NCI-H2171 treated with DMSO at 0.1 percent for 48 hours (cell line): ENCODE results near the gene DOK7.

Source experiments
- DNase-seq: peaks from one replicate; lab custom pipeline; 2025; lab: John Stamatoyannopoulos, UW

The DOK7 gene

DNA sequence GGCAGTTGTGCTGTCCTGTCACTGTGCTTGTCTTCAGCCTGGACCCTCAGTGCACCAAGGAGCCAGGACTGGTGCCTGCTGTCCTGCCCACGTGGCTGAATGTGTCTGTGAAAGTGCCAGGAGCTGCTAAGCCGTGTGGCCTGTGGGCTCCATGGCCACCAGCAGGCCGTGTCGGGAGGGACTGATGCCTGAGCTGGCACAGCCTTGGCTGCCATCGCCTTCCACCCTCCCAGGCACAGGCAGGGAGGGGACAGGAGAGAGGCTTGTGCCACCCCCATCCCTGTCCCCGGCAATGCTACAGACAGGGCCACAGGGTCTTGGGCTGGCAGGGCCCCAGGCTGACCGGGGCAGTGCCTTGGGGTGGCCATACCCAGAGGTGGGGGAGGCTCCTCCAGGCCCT is 24.8 kb downstream of the DOK7 start:
- no peak for DNase-seq

GRCh38 chr4:3488820-3489219 is 25.7 kb downstream of the DOK7 start:
- no peak for DNase-seq

GRCh38 chr4:3489451-3489962 is 26.4 kb downstream of the DOK7 start:
- DNase-seq: no peak

- DNase-seq: no peak
Observed at GRCh38 chr4:3491681-3492405, 28.7 kb downstream of the DOK7 start.

DNA sequence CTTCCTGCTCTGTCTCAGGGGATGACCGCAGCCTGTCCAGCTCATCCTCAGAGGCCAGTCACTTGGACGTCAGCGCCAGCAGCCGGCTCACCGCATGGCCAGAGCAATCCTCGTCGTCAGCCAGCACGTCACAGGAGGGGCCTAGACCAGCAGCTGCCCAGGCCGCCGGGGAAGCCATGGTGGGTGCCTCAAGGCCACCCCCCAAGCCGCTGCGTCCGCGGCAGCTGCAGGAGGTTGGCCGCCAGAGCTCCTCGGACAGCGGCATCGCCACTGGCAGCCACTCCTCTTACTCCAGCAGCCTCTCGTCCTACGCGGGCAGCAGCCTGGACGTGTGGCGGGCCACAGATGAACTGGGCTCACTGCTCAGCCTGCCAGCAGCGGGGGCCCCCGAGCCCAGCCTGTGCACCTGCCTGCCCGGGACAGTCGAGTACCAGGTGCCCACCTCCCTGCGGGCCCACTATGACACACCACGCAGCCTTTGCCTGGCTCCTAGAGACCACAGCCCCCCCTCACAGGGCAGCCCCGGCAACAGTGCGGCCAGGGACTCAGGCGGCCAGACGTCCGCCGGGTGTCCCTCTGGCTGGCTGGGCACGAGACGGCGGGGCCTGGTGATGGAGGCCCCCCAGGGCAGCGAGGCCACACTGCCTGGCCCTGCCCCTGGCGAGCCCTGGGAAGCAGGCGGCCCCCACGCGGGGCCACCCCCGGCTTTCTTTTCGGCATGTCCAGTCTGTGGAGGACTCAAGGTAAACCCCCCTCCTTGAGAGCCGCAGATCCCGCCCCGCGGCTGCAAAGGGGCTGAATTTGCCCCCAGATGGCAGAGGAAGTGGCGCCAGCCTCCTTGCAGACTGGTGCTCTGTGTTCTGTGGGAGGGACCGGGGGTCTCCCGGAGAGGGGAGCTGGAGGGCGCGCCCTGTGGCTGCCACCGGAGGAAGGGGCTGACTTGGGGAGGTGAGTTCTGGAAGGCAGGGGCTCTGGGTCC is 29.9 kb downstream of the DOK7 start:
- DNase-seq: no peak

DNA sequence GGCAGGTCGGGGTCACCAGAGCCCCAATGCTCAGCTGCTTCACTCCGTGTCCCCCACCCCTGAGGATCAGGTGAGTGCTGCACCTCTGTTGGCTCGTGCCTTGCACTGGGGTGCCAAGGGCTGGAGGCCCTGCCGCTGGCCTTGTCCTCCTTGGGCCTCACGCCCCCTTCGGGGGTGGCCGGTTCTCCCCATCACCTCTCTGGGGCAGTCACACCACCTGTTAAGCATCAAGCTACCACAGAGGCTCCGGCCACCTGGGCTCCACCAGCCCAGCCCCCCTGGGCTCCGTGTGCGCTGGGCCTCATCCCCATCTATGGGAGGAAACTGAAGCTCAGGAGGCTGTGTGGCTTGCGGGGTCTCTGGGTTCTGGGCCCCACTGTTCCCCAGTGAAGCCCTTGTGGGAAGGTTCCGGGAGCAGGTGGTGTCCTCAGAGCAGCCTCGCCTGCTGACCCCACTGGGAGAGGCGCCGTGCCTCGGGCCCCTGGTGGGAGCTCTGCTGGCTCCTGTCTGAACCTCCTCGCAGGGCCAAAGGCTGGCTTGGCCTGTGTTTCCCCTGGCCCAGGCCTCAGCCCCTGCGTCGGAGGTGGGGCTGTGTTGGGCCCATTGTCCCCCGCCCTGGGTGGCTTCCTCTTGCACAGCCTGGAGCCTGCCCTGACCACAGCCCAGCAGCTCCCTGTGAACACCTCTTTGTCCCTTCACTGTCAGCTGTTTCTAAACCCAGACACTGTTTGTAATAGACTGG is 30.8 kb downstream of the DOK7 start:
- DNase-seq: no peak

GRCh38 chr4:3494462-3494871 is 31.4 kb downstream of the DOK7 start:
- no peak for DNase-seq

DNA sequence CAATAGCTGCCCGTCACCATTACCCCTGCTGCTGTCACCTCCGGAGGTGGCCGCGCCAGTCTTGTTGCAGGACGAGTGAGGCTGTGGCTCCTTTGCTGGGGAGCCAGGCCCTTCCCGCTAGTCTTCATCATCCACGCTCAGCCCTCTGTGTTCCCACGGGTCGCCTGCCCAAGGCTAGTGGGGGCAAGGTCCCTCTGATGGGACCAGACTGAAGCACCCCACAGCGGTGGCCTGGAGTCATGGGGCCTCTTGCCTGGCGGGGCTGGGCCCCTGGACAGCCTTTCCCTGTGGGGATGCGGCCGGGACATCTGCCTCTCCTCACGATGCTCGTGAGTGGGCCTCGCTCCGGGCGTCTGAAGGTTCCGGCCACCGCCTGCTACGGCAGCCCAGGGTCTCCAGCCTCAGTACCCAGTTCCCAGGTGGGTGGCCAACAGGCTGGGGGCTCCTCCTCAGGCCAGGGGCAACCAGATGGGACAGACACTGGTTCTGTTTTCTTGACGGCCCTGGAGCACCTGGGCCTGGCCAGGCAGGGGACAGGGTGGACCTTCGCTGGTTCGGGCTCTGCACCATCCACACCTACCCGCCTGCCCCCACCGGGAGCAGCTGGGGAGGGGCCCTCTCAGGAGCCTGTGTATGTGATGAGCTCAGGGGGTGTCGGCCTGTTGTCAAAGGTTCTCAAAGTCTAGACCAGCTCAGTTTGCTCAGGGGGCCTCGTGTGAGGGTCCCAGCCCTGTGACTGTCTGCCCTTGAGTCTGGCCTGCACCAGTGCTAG is 32.3 kb downstream of the DOK7 start:
- DNase-seq: no peak

DNA sequence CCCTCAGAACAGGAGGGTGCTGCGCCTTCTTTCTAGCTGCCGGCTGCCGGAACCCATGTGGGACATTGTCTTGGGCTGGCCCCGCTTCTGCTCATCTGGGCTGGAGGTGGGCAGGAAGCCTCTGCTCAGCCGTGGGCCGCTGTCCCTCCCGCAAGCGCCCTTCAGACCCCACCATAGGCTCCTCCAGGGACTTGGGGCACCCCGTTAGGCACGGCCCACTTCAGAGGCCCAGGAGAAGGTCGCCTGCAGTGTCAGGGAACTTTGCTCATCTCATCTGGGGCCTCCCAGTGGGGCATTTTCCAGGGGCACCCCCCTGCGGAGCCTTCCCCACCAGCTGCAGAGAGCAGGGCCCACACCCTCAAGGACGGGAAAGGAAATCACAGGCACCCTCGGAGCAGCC is 32.9 kb downstream of the DOK7 start:
- DNase-seq: no peak

GRCh38 chr4:3497095-3497494 is 34.0 kb downstream of the DOK7 start:
- no peak for DNase-seq

- no peak for DNase-seq
Observed at GRCh38 chr4:3497523-3498389, 34.6 kb downstream of the DOK7 start.

- DNase-seq: no peak
Observed at GRCh38 chr4:3498407-3498806, 35.3 kb downstream of the DOK7 start.

DNA sequence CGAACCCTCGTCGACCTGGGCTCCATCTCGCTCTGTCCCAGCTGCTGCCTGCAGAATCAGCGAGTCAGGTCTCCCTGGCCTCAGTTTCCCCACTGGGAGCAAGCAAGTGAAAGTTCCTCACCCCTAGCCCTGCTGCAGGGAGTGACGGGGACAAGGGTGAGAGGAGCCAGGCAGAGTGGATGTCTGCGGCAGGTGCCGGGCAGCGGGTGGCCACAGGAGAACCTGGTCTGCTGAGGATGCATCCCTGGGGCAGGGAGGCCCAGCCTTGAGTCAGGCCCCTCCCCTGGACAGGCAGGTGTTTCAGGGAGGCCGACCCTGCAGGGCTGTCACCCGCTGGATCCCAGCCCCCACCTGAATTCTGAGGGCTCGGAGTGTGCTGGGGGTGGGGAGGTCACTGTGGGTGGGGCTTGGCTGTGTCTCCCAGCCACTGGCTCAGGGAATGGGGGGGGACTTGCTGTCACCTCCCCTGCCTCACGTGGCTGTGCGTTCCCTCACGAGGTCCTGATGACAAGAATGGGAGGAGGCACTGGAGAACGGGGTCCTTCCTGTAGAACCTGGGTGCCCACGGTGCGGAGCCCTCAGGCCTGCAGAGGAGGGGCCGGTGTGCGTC is 35.9 kb downstream of the DOK7 start:
- DNase-seq: no peak

GRCh38 chr4:3499710-3500109 is 36.6 kb downstream of the DOK7 start:
- no peak for DNase-seq

GRCh38 chr4:3500111-3500510 is 37.0 kb downstream of the DOK7 start:
- no peak for DNase-seq

DNA sequence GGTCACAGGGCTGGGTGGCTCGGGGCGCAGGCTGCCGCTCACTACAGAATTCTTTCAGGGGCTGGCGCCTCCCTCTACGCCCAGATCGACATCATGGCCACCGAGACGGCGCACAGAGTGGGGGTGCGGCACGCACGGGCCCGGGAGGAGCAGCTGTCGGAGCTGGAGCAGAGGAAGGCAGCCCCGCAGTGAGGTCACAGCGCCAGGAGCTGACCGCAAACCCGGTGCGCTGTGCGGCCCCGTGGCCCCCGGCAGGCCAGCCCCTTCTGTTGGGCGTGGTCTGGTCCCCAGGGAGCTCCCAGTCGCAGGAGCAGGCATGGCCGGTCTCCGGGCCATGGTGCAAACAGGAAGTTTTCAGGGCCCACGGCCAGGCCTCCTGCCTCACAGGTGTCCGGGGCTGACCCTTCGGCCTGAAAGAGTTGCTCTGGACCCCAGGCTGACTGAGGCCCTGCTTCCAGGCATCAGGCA is 37.6 kb downstream of the DOK7 start:
- no peak for DNase-seq

GRCh38 chr4:3501126-3501824 is 38.2 kb downstream of the DOK7 start:
- no peak for DNase-seq

DNA sequence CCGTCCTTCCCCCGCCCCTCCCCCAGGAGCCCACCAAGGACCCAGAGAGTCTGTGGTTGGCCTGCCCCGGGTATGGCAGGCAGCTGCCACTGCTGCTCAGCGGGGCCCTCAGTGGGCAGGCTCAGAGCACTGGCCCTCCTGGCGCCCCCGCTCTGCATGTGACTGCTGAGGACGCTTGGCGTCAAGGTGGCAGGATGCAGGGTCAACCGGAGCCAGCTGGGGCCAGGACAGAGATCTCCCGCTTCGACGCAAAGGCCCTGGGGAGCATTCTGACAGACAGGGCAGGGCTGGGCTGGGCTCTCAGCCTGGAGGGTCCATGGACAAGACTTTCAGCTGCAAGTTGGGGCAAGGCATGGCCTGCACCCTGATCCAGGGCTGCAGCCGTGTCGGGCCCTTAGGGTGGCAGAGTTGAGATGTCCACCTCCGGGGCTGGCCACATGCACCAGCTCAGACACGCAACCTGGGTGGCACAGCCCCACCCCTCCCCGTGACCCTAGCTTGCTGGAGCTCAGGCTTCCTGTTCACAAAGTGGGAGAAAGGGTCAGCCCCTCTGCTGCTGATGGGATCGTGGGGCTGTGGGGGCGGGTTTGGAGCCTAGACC is 38.8 kb downstream of the DOK7 start:
- no peak for DNase-seq
